Lung (tissue), 12 donors: ENCODE results near the gene DPP8. TPM values are rescaled to one million over a fixed set of nuclear protein-coding genes. Genes with fewer than 3 reads are reported as not detected.
A peak's percentile ranks its signal among the peaks of the same experiment; 100 is the strongest.

ENCODE experiments used
- ATAC-seq: fragments of 200-7000 bp; cut with Tn5 transposase; one replicate; pipeline ENCODE4 v1.9.1; 2020; ENCODE audit warnings: moderate number of reproducible peaks; ENCODE audit not compliant: insufficient read depth, low FRiP score
- DNase-seq, 3 donors: peaks; one replicate each; pipeline ENCODE4 v3.0.0-alpha.2; 2013 to 2017
- H3K27ac ChIP-seq, 2 donors: one replicate each; pipeline ENCODE4 v1.5.1; 2013; ENCODE audit warnings: mild to moderate bottlenecking in 2 of 2, moderate library complexity in 2 of 2, control low read depth in 1 of 2, inconsistent platforms in 1 of 2, low read depth in 1 of 2, low read length in 1 of 2
- H3K27me3 ChIP-seq, 3 donors: one replicate each; pipeline ENCODE4 v1.5.1; 2013; ENCODE audit warnings: low read length in 2 of 3; ENCODE audit not compliant: control insufficient read depth in 3 of 3, insufficient read depth in 3 of 3
- H3K36me3 ChIP-seq, 4 donors: one replicate each; pipeline ENCODE4 v1.5.1; 2013; ENCODE audit warnings: low read length in 4 of 4, mild to moderate bottlenecking in 1 of 4, moderate library complexity in 1 of 4; ENCODE audit not compliant: control insufficient read depth in 4 of 4, insufficient read depth in 4 of 4
- H3K4me1 ChIP-seq, 5 donors: one replicate each; pipeline ENCODE4 v1.5.1; 2013; ENCODE audit warnings: low read length in 5 of 5, mild to moderate bottlenecking in 2 of 5, moderate library complexity in 1 of 5; ENCODE audit not compliant: control insufficient read depth in 5 of 5, insufficient read depth in 5 of 5
- H3K4me3 ChIP-seq: one replicate; pipeline ENCODE4 v1.5.1; 2013; ENCODE audit warnings: mild to moderate bottlenecking, control low read depth, moderate library complexity
- H3K9ac ChIP-seq, 2 donors: one replicate each; pipeline ENCODE4 v1.5.1; 2013; ENCODE audit warnings: low read length in 2 of 2, control low read depth in 1 of 2; ENCODE audit not compliant: insufficient read depth in 1 of 2
- H3K9me3 ChIP-seq, 4 donors: one replicate each; pipeline ENCODE4 v1.5.1; 2013; ENCODE audit warnings: low read length in 3 of 4, mild to moderate bottlenecking in 1 of 4, moderate library complexity in 1 of 4; ENCODE audit not compliant: control insufficient read depth in 4 of 4, insufficient read depth in 3 of 4
- WGBS, 2 donors: extraction: QIAGEN DNeasy Blood & Tissue Kit; methylation state at CpG; one replicate each; pipeline ENCODE4 v1.1.7; 2013; 5-methylcytosine and 5-hydroxymethylcytosine counted together
- polyA plus RNA-seq, 2 donors: library from polyadenylated mRNA; stranded (reverse); fragments of 200-250 nt; gene quantifications; one replicate each; pipeline ENCODE4 v1.2.1, GENCODE V29; 2013
- total RNA-seq, 2 donors: library from RNA; depleted of rRNA in 1 of 2; stranded (reverse); fragments of >200 nt in 1 of 2; gene quantifications; one replicate each; pipeline ENCODE4 v1.2.1, GENCODE V29; 2014 to 2021
- TF ChIP-seq, protein P1 (sequence below): IDR thresholded peaks from 2 replicates; pipeline ENCODE4 v1.5.1; 2012; ENCODE audit warnings: mild to moderate bottlenecking; ENCODE audit errors: control extremely low read depth, extremely low read depth
- donor health status: control.
- donor health status: control.
- donor health status: Bipolar disorder and iron deficiency.
- donor health status: healthy.
- donor health status: DM: yes; HTN: yes; CAD: no.

Gene DPP8
- total and polyA plus RNA-seq, 4 donors, result 7.6 to 51.4 (median 24.6) TPM

- H3K27ac ChIP-seq, result peak overlapping the region in 1 of 2 donors; percentile 53
- ATAC-seq (no peak), DNase-seq (peak in 2 of 3 donors; percentile 50 to 79)
- peaks cover 0 to 23% (median 14%) of the 10 kb centered on the region in 5 donors for H3K4me1 ChIP-seq
- no peaks in the 10 kb centered on the region for H3K9me3 ChIP-seq
- H3K9ac ChIP-seq, result no peak overlapping the region
- H3K27me3 ChIP-seq, result no peaks in the 10 kb centered on the region
- H3K4me3 ChIP-seq, result no peak overlapping the region
- TF ChIP-seq, protein P1, sequence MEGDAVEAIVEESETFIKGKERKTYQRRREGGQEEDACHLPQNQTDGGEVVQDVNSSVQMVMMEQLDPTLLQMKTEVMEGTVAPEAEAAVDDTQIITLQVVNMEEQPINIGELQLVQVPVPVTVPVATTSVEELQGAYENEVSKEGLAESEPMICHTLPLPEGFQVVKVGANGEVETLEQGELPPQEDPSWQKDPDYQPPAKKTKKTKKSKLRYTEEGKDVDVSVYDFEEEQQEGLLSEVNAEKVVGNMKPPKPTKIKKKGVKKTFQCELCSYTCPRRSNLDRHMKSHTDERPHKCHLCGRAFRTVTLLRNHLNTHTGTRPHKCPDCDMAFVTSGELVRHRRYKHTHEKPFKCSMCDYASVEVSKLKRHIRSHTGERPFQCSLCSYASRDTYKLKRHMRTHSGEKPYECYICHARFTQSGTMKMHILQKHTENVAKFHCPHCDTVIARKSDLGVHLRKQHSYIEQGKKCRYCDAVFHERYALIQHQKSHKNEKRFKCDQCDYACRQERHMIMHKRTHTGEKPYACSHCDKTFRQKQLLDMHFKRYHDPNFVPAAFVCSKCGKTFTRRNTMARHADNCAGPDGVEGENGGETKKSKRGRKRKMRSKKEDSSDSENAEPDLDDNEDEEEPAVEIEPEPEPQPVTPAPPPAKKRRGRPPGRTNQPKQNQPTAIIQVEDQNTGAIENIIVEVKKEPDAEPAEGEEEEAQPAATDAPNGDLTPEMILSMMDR, result no peak
- WGBS, 2 donors, result 52 to 77% methylated on average over 10 of the region's 10 CpGs
- H3K36me3 ChIP-seq, result peaks cover 2 to 21% (median 10%) of the 10 kb centered on the region in 4 donors
Observed at GRCh38 chr15:65512807-65513416, 4.6 kb downstream of the DPP8 start.

DNA sequence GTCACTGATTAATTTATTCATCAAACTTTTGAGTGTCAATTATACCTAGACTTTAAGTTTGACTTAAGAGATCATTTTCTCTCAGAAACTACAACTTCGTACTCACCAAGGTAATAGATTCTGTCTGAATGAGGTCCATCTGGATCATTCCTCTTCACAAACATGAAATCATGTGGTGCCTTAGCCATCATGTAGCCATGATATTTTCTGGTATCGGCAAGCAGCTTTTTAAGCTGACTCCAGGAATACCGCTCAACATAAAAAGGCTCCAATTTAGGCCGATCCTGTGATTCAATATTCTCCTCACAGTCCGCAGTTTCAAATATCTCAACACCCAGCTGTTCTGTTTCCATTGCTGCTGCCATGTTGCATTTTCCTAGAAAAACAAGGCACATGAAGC is 5.3 kb downstream of the DPP8 start:
- Histone ChIP-seq H3K27me3 (no peaks in the 10 kb centered on the region), H3K27ac (peak overlapping the region in 1 of 2 donors; percentile 53), H3K9me3 (no peaks in the 10 kb centered on the region), H3K36me3 (peaks cover 3 to 21% (median 10%) of the 10 kb centered on the region in 4 donors), H3K4me3 (no peak overlapping the region), H3K9ac (no peak overlapping the region), H3K4me1 (peaks cover 0 to 23% (median 14%) of the 10 kb centered on the region in 5 donors)
- DNase-seq (no peak), ATAC-seq (no peak)
- 95 to 96% methylated on average over 5 of the region's 5 CpGs for WGBS, 2 donors
- TF ChIP-seq, protein P1, result no peak

- Histone ChIP-seq H3K4me1 (peaks cover 0 to 8% (median 5%) of the 10 kb centered on the region in 5 donors), H3K36me3 (peaks cover 8 to 21% (median 14%) of the 10 kb centered on the region in 4 donors), H3K9me3 (no peaks in the 10 kb centered on the region), H3K9ac (no peak overlapping the region), H3K27ac (no peak overlapping the region), H3K27me3 (no peaks in the 10 kb centered on the region), H3K4me3 (no peak overlapping the region)
- no peak for ATAC-seq
- no peak for DNase-seq
- TF ChIP-seq, protein P1, result no peak
- WGBS, 2 donors, result 90 to 94% methylated on average over 2 of the region's 2 CpGs
Observed at GRCh38 chr15:65509321-65509720, 8.2 kb downstream of the DPP8 start.
